MCF 10A (cell line): ENCODE measurements around the gene CTXN3. TPM values are rescaled to one million over a fixed set of nuclear protein-coding genes. Genes with fewer than 3 reads are reported as not detected.

Source experiments
- BruUV-seq: library from RNA; stranded (reverse); fragments of 400-500 nt; replicated peaks from 2 replicates; lab custom pipeline; 2021; lab: Mats Ljungman, UMichigan
- CTCF ChIA-PET: fragments of 300-600 bp; sonication (Branson Sonifier 250); formaldehyde crosslinking; extraction: SDS; loops from one replicate; lab custom pipeline; 2021; ENCODE audit warnings: antibody characterized with exemption, inconsistent platforms; lab: Yijun Ruan, JAX
- POLR2A ChIA-PET: fragments of 300-600, 350-650 bp; sonication (Branson Sonifier 250); formaldehyde crosslinking; extraction: SDS; loops from one replicate; lab custom pipeline; 2020; ENCODE audit warnings: antibody characterized with exemption, inconsistent platforms; lab: Yijun Ruan, JAX
- DNase-seq: peaks from one replicate; pipeline ENCODE4 v3.0.0-alpha.2; 2018; ENCODE audit not compliant: unreplicated experiment
- H3K27ac Mint-ChIP-seq: one replicate; pipeline ENCODE4 v1.8.0; 2022; ENCODE audit warnings: mild to moderate bottlenecking, low read depth, mixed read lengths; ENCODE audit not compliant: unreplicated experiment
- H3K27me3 Mint-ChIP-seq: one replicate; pipeline ENCODE4 v1.8.0; 2022; ENCODE audit warnings: mixed read lengths; ENCODE audit not compliant: insufficient read depth, unreplicated experiment
- H3K36me3 Mint-ChIP-seq: one replicate; pipeline ENCODE4 v1.8.0; 2022; ENCODE audit warnings: mild to moderate bottlenecking, moderate library complexity, mixed read lengths; ENCODE audit not compliant: insufficient read depth, unreplicated experiment
- H3K4me1 Mint-ChIP-seq: one replicate; pipeline ENCODE4 v1.8.0; 2022; ENCODE audit warnings: mixed read lengths; ENCODE audit not compliant: insufficient read depth, unreplicated experiment
- H3K4me3 Mint-ChIP-seq: one replicate; pipeline ENCODE4 v1.8.0; 2022; ENCODE audit warnings: mild to moderate bottlenecking, moderate library complexity, mixed read lengths; ENCODE audit not compliant: unreplicated experiment
- H3K9me3 Mint-ChIP-seq: one replicate; pipeline ENCODE4 v1.8.0; 2022; ENCODE audit warnings: mixed read lengths; ENCODE audit not compliant: unreplicated experiment
- CTCF ChIP-seq: fragments of 200-600 bp; IDR thresholded peaks from one replicate; pipeline ENCODE4 v1.8.0; 2022; ENCODE audit warnings: antibody characterized with exemption, mild to moderate bottlenecking; ENCODE audit not compliant: unreplicated experiment
- intact Hi-C: fragments of 100-400 bp; cut with micrococcal nuclease; formaldehyde crosslinking; loops from 2 replicates; pipeline ENCODE4 v1.14.1; 2022
- total RNA-seq: library from RNA; stranded (reverse); gene quantifications from 2 replicates; pipeline ENCODE4 v1.2.3, GENCODE V29; 2022

The CTXN3 gene
- total RNA-seq, 1 experiment from 2014 or later: not detected

DNA sequence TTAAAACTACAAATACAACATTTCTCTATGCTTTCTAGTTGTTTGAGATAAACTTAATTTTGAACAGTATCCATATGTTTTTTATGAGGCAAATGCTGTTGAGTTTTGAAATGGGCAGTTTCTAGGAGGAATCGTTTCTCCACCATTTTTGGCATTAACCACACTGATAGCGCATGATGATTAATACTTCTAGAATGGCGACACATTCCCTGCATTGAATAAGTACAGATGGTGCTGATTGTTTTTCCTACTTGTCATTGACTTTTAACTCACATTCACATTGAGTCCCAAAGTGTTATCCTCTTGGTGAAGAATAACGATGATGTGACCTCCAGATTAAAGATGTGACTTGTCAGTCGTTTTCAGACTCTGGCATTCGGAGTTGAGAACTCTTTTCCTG is 47.8 kb downstream of the CTXN3 start:
- DNase-seq: peak; percentile 52
- intact Hi-C loops: no loop called here
- POLR2A ChIA-PET: interaction anchor here (0.9 to 1.0 kb wide), 2 partner anchors 8 to 110 kb away, joined by 3 read pairs; no protein-coding TSS in a partner anchor
- CTCF ChIA-PET: interaction anchor here (0.5 kb wide), 1 partner anchor 165 kb away, joined by 4 read pairs; no protein-coding TSS in a partner anchor
- BruUV-seq: no TSS peak
- Mint-ChIP-seq H3K27ac (no peak overlapping the region), H3K27me3 (peaks cover 25% of the 10 kb centered on the region), H3K4me1 (peaks cover 21% of the 10 kb centered on the region), H3K36me3 (peaks cover 5% of the 10 kb centered on the region), H3K9me3 (no peaks in the 10 kb centered on the region), H3K4me3 (no peak overlapping the region)
- no peak for TF ChIP-seq CTCF

GRCh38 chr5:127697894-127698600 is 49.2 kb downstream of the CTXN3 start:
- BruUV-seq: no TSS peak
- intact Hi-C loops: no loop called here
- peak overlapping the region; percentile 40 for H3K27ac Mint-ChIP-seq
- POLR2A ChIA-PET: interaction anchor here (0.5 to 1.4 kb wide), 4 partner anchors 13 to 1173 kb away, joined by 3 to 10 read pairs (median 3); no protein-coding TSS in a partner anchor
- H3K4me1 Mint-ChIP-seq: peaks cover 21% of the 10 kb centered on the region
- H3K9me3 Mint-ChIP-seq: no peaks in the 10 kb centered on the region
- CTCF ChIA-PET: no interaction called here
- H3K27me3 Mint-ChIP-seq: peaks cover 25% of the 10 kb centered on the region
- DNase-seq: peak; percentile 41
- peaks cover 5% of the 10 kb centered on the region for H3K36me3 Mint-ChIP-seq
- no peak for TF ChIP-seq CTCF
- H3K4me3 Mint-ChIP-seq: no peak overlapping the region

DNA sequence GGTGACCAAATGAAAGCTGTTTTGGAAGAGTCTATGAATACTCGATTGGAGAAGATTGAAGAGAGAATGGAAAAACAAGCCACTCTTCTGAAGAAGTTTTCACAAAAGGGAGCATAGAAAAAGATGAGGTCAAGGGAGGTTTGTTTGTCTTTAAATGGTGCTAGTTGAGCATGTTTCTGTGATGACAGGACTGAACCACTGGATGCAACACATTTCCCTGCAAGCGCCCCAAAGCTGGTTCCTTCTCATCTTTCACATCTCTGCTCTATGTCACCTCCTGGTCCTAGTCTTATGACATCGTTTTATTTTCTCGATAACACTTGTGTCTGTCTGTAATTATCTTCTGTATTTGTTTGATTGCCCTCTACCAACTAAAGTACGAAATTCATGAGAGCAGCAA is 50.5 kb downstream of the CTXN3 start:
- ChIA-PET CTCF (interaction anchor here (0.6 kb wide), 1 partner anchor 1157 kb away, joined by 3 read pairs; no protein-coding TSS in a partner anchor), POLR2A (no interaction called here)

More for the DNA sequence above, 50.5 kb downstream of the CTXN3 start:
- Mint-ChIP-seq H3K9me3 (no peaks in the 10 kb centered on the region), H3K27ac (no peak overlapping the region), H3K27me3 (peaks cover 25% of the 10 kb centered on the region), H3K4me1 (peaks cover 21% of the 10 kb centered on the region), H3K36me3 (peaks cover 5% of the 10 kb centered on the region), H3K4me3 (no peak overlapping the region)
- no peak for TF ChIP-seq CTCF
- no TSS peak for BruUV-seq
- intact Hi-C loops: no loop called here
- no peak for DNase-seq
